Measurements from ENCODE around the gene KY. TPM values are rescaled to one million over a fixed set of nuclear protein-coding genes. Genes with fewer than 3 reads are reported as not detected.

KY gene
- total and polyA plus RNA-seq, 2 donors (not counting 1 experiment from before 2014, with no cell fraction given): under 0.01 to 0.12 TPM

GRCh38 chr3:134603956-134604355 is 46.9 kb downstream of the KY start:
- H3K79me2 ChIP-seq (ENCODE audit: control insufficient read depth, insufficient read depth, low read length): no peaks in the 10 kb centered on the region
- no peaks in the 10 kb centered on the region for H3K4me1 ChIP-seq (ENCODE audit: control insufficient read depth, extremely low read depth, insufficient read depth, low read length)

GRCh38 chr3:134603480-134603879 is 47.3 kb downstream of the KY start:
- Histone ChIP-seq H3K9ac (ENCODE audit: insufficient read depth, low read length) (no peak overlapping the region), H3K79me2 (ENCODE audit: control insufficient read depth, insufficient read depth, low read length) (no peaks in the 10 kb centered on the region), H3K27ac (ENCODE audit: insufficient read depth, low read length) (no peak overlapping the region), H3K4me2 (ENCODE audit: extremely low read depth, insufficient read depth, low read length) (no peak overlapping the region), H4K20me1 (ENCODE audit: control insufficient read depth, extremely low read depth, insufficient read depth, low read length) (no peaks in the 10 kb centered on the region), H3K4me1 (ENCODE audit: control insufficient read depth, extremely low read depth, insufficient read depth, low read length) (no peaks in the 10 kb centered on the region), H3K9me3 (ENCODE audit: control insufficient read depth, insufficient read depth, low read depth, low read length) (no peaks in the 10 kb centered on the region), H3K4me3 (replicated peaks in 1 of 4; ENCODE audit: control extremely low read depth in 1 of 4, insufficient read depth in 1 of 4, low read depth in 3 of 4, low read length in 4 of 4) (no peak overlapping the region), H3K36me3 (ENCODE audit: control insufficient read depth, insufficient read depth, low read length) (no peaks in the 10 kb centered on the region), H2AFZ (ENCODE audit: low read length) (no peak overlapping the region), H3K27me3 (ENCODE audit: control insufficient read depth, insufficient read depth, low read length) (peaks cover 3% of the 10 kb centered on the region)
- no peak for TF ChIP-seq EZH2 (IDR thresholded peaks at IDR 0.05; ENCODE audit: low read length, missing control alignments)
- no peak for TF ChIP-seq CTCF (conservative IDR thresholded peaks at IDR 0.05 in 1 of 2, IDR thresholded peaks at IDR 0.05 in 1 of 2; ENCODE audit: low read depth in 1 of 2, low read length in 2 of 2)
- DNase-seq (ENCODE audit: low read depth in 2 of 2): no peak

More at GRCh38 chr3:134603956-134604355, 46.9 kb downstream of the KY start:
- H3K36me3 ChIP-seq (ENCODE audit: control insufficient read depth, insufficient read depth, low read length): no peaks in the 10 kb centered on the region
- no peaks in the 10 kb centered on the region for H4K20me1 ChIP-seq (ENCODE audit: control insufficient read depth, extremely low read depth, insufficient read depth, low read length)
- H3K4me3 ChIP-seq (replicated peaks in 1 of 4; ENCODE audit: control extremely low read depth in 1 of 4, insufficient read depth in 1 of 4, low read depth in 3 of 4, low read length in 4 of 4): no peak overlapping the region
- H3K27me3 ChIP-seq (ENCODE audit: control insufficient read depth, insufficient read depth, low read length): peaks cover 3% of the 10 kb centered on the region
- no peak for DNase-seq (ENCODE audit: low read depth in 2 of 2)
- no peaks in the 10 kb centered on the region for H3K9me3 ChIP-seq (ENCODE audit: control insufficient read depth, insufficient read depth, low read depth, low read length)
- no peak overlapping the region for H3K4me2 ChIP-seq (ENCODE audit: extremely low read depth, insufficient read depth, low read length)
- TF ChIP-seq EZH2 (IDR thresholded peaks at IDR 0.05; ENCODE audit: low read length, missing control alignments): no peak
- no peak for TF ChIP-seq CTCF (conservative IDR thresholded peaks at IDR 0.05 in 1 of 2, IDR thresholded peaks at IDR 0.05 in 1 of 2; ENCODE audit: low read depth in 1 of 2, low read length in 2 of 2)
- H3K27ac ChIP-seq (ENCODE audit: insufficient read depth, low read length): no peak overlapping the region
- no peak overlapping the region for H3K9ac ChIP-seq (ENCODE audit: insufficient read depth, low read length)
- H2AFZ ChIP-seq (ENCODE audit: low read length): no peak overlapping the region

GRCh38 chr3:134602440-134602814 is 48.4 kb downstream of the KY start:
- H3K4me3 ChIP-seq (replicated peaks in 1 of 4; ENCODE audit: control extremely low read depth in 1 of 4, insufficient read depth in 1 of 4, low read depth in 3 of 4, low read length in 4 of 4): no peak overlapping the region
- H3K9me3 ChIP-seq (ENCODE audit: control insufficient read depth, insufficient read depth, low read depth, low read length): no peaks in the 10 kb centered on the region
- no peak overlapping the region for H2AFZ ChIP-seq (ENCODE audit: low read length)
- peaks cover 3% of the 10 kb centered on the region for H3K27me3 ChIP-seq (ENCODE audit: control insufficient read depth, insufficient read depth, low read length)
- H3K4me2 ChIP-seq (ENCODE audit: extremely low read depth, insufficient read depth, low read length): no peak overlapping the region
- no peak overlapping the region for H3K27ac ChIP-seq (ENCODE audit: insufficient read depth, low read length)
- no peaks in the 10 kb centered on the region for H3K79me2 ChIP-seq (ENCODE audit: control insufficient read depth, insufficient read depth, low read length)
- TF ChIP-seq EZH2 (IDR thresholded peaks at IDR 0.05; ENCODE audit: low read length, missing control alignments) (no peak), CTCF (conservative IDR thresholded peaks at IDR 0.05 in 1 of 2, IDR thresholded peaks at IDR 0.05 in 1 of 2; ENCODE audit: low read depth in 1 of 2, low read length in 2 of 2) (no peak)
- H4K20me1 ChIP-seq (ENCODE audit: control insufficient read depth, extremely low read depth, insufficient read depth, low read length): no peaks in the 10 kb centered on the region
- H3K4me1 ChIP-seq (ENCODE audit: control insufficient read depth, extremely low read depth, insufficient read depth, low read length): no peaks in the 10 kb centered on the region
- H3K9ac ChIP-seq (ENCODE audit: insufficient read depth, low read length): no peak overlapping the region
- DNase-seq (ENCODE audit: low read depth in 2 of 2): no peak
- H3K36me3 ChIP-seq (ENCODE audit: control insufficient read depth, insufficient read depth, low read length): no peaks in the 10 kb centered on the region

Data from fibroblast of lung (primary cell).